Glomerular visceral epithelial cell (primary cell): ENCODE measurements around the gene PPP1R14C.

Experiments used
- DNase-seq: peaks from one replicate; pipeline ENCODE4 v3.0.0-alpha.2; 2016; ENCODE audit errors: extremely low spot score

Gene PPP1R14C

DNA sequence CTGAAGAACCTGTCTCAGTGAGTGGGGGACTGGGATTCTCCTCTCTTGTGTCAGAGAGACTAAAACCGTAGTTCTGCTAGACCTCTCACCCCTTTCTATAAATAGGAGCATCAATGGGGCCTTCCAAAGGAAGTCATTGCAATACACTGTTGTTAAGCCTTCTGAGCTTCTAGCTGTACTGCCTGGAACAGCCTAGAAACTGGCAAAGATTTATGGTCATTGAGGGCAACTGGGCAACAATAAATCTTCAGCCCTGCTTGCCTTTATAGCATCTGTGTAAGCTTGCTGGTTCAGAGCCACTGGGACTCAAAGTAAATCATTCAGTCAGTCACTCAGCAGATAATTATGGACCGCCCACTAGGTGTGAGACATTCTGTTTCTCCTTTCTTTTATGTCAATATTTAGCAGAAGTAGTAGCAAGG, 53.2 kb downstream of the PPP1R14C start:
- no peak for DNase-seq

DNA sequence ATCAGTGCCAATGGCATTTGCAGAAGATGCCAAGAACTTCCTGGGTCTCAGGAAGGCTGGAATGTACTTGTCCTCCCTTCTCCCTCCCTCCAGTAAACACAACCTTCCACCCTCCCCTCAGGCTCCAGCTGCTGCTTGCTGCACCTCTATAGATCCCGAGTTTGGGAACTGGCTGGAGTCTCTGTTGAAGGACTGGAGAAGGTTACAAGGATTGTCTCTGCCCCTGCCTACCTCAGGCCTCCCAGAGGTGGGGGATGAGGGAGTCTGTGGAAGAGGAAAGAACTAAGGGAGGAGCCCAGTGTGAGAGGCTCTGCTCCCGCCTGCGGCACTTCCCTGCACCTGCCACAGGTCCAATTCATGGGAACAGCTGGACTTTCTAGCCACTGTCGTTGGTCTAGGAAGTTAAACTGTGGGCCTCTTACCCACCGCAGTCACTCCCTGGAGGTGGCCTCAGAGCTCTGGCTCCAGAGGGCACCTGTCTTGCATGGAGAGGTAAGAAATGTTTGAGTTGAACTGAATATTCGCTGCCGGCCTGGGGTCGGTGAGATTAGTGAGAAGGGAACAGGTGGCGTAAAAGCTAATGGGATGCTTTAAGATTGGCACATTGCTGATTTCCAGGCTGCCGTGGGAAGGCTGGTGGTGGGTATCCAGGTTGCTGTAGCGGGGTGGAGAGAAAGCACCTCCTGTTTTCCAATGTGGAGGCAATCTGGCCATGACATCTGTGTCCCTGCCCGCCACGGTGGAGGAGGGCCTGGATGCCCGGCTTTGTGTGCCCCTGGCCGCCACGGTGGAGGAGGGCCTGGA, 54.3 kb downstream of the PPP1R14C start:
- DNase-seq, result no peak

DNA sequence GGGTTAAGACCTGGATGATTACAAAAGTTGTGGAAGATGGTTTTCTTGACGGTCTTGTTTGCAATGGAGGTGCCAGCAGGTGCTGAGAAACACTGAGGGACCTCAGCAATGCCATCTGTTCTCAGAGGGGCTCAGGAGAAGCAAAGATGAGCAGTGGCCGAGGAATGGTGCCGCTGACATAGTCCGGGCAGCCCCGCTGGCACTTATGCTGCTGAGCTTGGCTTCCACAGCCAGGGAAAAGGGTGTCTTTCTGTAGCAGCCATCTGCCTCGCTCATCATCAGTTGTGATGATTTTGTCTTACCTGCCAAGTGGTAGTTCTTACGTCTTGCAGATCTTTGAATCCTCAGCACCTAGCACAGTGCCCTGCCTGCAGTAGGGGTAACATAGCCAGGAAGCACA, 55.7 kb downstream of the PPP1R14C start:
- DNase-seq, result no peak

DNA sequence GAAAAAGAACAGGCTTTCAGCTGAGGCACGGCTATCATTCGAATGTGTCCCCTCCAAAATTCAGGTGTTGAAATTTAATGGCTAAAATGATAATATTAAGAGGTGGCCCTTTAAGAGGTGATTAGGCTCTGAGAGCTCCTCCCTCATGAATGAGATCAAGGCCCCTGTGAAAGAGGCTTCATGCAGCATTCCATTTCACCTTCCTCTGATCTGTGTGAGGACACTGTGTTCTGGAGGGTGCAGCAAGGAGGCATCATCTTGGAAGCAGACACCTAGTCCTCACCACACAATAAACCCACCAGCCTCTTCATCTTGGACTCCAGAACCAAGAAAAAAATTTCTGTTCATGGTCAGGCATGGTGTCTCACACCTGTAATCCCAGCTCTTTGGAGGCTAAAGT, 56.4 kb downstream of the PPP1R14C start:
- no peak for DNase-seq

DNA sequence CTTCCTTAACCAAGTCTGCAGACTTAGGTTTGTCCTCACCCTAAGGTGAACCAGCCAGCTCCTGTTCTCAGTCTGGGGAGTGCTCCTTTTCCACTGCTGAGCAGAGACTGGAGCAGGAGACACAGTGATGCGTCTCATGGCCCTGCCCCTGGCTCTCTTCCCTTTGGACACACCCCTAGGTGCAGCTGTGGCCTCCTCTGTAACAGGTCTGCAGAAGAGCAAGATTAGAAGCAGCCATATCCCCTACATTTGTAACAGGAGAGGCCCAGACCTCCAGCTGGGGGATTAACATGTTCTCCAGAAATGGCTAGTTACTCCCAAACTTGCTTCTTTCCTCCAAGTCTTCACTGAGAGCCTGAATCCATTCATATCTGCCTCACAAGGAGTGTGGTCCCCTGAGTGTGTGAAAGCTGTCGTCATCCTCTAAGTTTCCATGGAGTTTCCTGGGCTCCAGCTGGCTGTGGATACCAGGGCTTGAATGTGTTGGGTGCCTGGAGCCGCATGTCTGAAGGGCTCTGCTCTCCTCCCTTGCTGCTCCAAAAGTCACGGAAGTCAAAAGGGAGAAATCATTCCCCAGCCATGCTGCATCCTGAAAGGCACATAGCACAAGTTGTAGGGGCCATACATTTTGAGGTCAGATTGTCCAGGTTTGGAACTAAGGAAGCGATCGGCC, 57.7 kb downstream of the PPP1R14C start:
- DNase-seq, result no peak

DNA sequence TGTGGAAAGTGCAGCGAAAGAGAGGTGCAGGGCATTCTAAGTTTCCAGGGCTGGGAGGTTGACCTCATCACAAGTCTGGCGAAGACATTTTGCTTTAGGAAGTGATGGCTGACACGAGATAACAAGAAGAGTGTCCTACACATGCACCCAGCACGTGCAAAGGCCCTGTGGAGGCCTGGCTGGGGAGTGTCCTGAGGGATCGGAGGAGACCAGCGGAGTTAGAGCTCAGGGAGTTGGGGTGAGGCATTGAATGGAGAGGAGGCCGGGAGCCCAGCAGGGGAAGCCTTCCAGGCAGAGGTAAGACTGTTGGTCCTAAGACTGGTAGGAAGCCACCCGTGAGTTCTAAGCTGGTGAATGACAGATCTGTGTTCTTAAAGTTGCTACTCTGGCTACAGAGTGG, 58.4 kb downstream of the PPP1R14C start:
- DNase-seq, result no peak

DNA sequence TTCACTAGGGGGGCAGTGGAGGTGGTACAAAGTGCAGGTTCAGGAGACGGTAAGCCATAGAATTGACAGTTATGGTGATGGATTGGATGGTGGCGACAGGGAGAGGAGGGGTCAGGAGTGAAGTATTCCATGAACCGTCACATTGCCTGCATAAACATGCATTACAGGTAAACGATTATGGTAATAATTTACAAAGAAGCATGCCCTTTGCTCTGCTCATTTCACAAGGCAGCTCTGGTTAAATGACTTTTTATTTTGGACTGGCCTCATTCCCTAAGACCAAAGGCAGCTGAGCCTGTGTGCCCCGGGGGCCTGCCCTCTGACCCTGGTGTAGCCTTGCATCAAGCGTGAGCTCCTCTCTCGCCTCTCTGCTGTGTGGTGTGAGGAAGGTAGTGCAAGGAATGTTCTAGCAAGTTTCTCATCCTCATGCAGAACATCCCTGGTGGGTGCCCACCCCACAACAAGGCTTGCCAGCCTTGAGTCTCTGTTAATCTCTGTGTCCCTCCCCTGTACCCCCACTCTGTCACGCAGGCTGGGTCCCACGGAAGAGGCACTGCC, 59.0 kb downstream of the PPP1R14C start:
- DNase-seq, result no peak

DNA sequence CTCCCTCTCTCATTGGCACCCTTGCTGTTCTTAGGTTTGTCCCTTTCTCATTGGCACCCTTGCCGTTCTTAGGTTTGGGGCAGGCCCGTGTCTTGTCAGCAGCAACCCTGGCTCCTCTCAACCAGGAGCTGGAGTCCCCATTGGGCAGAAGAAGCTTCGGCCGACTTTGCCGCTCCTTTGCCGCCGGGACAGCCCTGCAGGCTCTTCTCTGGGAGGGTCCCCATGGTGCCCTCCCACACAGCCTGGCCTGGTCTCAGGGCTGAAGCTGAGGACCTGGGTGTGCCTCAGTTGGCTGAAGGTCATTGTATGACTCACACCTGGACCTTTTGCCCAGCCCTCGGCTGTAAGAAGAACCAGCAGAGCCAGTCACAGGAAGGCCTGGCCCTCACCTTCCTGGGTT, 59.6 kb downstream of the PPP1R14C start:
- no peak for DNase-seq

DNA sequence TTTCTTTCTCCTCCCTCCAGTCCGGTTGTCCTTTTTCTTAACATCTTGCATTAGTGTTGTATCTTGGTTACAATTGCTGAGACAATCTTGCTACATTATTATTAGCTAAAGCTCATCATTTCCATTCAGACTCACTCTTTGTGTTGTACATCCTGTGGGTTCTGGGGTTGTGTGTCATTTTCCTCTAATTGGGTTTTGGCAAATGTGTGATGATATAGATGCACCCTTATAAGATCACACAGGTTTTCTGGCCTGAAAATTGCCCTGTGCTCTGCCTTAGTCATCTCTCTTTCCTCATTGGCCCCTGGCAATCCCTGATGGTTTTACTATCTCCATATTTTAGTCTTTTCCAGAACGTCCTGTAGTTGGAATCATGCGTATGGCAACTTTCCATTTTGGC, 60.1 kb downstream of the PPP1R14C start:
- DNase-seq, result no peak

DNA sequence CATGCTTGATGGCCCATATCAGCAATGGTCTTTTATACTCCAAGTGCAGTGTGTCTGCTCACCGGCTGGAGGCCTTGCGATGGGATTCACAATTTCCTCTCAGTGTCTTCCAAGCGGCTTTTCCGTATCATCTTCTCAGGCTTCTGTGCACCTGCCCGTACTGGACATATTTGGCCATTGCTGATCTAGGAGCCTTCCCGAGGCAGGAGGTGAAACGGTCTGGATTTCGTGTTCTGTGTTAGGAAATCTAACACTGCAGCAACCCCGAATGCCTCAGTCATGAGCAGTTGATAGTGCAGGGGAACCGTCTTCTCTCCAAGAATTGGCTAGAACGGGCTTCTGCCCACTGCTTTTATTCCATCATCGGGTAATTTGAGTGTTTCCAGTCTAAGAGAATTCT, 60.5 kb downstream of the PPP1R14C start:
- DNase-seq, result no peak

DNA sequence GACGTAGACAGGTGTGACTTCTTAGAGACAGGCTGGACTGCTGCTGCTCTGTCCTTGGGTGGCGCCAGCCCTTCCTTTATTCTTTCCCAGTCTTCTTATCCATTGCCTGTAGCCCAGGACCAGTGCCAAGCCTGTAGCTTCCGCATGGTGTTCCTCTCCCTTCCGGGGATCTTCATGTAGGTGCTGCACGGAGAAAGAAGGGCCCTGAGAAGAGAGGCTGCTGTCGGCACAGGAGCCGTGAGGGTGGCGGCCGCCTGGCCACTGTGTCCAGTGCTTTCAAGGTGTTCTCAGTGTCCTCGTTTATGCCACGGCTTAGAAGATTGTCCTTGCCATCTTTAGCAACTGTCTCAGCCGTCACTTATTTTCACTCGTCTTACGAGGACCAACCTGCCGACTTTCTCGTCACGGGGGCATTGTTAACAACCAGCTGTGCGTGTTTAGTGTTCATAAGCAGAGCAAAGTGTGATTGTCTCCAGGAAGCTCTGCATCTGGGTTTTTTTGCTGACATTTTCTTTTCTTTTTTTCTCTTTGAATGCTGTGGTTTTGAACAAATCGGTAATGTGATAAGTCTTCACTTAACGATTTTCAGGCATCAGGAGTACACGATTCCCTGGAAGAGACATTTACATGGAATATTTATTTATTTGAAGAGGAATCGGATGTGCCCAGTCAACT, 61.2 kb downstream of the PPP1R14C start:
- DNase-seq, result no peak

DNA sequence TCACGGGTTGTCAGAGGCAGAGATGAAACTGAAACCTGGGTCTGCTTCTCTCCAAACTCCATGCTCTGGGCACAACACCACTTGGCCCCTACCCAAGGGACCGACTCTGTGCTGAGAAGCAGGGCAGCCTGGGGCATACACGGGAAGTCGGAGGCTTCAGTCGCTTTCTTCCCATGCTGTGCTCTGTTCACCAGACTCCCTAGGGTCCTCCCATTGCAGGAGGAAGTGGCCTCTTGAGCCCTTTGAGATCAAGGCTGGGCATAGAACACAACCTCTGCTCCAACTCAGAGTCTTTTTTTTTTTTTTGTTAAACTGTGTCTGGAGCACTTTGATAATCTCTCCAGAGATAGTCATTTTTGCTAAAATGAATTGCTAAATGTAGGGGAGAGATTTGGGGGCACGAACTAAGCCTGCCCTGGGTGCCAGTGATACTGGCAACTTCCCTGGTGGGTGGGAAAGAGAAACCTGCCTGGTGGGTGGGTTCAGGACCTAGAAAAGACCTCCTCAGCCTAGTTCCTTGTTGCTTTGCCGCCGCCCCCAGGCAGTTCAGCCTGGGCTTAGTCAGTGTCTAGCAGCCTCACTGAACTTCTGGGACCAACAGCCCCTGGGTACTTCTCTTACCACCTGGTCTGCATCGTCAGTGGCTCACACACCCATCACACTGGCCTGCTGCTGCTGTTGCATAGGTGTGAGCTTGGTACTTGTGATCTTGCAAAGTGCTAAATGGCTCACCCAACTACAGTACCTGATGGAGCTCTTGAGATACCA, 62.0 kb downstream of the PPP1R14C start:
- DNase-seq, result no peak

DNA sequence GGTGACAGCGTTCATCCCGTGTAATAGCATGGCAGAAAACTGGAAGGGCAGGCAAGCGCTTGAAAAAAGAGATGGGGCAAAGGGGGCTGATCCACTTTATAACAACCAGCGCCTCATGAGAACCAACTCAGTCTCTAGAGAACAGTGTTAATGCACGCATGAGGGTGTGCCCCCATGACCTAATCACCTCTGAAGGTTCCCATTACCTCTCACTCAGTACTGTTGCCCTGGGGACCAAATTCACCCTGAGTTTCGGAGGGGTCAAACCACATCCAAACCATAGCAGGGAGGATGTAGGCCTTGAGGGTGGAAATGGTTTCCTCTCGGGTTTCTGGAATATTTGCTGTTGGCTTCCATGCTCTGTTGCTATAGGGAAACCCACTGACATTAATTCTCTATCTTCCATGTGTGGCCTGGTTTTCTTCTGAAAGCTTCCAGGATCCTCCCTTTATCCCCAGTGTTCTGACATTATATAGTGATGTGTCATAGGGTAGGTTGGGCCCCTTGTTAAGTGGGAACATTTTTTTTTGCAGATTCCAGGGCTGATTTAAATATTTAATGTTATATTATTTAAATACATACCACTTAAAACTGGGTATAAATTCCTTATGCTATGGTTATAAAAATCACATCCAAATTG, 65.2 kb downstream of the PPP1R14C start:
- DNase-seq, result peak; percentile 26

DNA sequence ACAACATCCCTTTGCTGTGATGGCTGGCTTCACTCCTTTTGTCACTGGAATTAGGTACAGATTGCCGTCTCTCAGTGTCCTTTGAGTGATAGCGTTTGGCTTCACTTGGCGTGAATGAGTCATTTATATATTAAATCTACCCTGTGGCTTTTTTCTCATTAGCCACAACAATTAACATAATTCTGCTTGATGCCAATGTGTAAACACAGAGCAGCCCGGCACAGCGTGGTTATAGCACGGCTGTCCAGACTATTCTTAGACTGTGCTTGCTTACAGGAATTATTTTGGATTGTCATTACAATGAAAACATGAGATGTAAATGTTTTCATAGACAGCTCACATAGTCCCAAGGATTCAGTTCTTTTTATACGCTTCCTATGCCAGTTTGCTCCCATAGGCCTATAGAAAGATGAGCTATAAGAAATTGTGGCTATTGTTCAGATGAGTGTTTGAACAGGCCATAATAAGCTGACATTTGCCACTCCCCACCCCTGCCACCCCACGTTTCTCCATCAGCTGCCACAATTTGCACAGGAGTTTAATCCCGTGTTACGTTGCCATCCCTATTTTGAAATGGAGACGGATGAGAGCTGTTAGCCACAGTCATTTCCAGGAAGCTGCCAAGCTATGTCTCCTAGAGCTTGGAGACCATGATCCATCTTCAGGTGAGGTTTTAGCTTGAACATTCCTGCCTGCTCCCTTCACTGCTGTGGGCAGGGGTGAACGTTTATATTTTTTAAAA, 65.9 kb downstream of the PPP1R14C start:
- DNase-seq, result no peak

DNA sequence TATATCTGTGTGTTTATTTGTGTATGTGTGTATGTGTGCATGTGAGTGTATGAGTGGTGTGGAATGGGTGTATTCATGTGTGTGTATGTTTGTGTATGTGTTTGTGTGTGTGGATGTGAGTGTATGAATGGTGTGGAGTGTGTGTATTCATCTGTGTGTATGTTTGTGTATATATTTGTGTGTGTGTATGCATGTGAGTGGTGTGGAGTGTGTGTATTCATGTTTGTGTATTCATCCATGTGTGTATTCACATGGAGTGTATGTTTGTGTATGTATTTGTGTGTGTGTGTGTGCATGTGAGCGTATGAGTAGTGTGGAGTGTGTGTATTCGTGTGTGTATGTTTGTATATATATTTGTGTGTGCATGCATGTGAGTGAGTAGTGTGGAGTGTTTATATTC, 66.6 kb downstream of the PPP1R14C start:
- no peak for DNase-seq

DNA sequence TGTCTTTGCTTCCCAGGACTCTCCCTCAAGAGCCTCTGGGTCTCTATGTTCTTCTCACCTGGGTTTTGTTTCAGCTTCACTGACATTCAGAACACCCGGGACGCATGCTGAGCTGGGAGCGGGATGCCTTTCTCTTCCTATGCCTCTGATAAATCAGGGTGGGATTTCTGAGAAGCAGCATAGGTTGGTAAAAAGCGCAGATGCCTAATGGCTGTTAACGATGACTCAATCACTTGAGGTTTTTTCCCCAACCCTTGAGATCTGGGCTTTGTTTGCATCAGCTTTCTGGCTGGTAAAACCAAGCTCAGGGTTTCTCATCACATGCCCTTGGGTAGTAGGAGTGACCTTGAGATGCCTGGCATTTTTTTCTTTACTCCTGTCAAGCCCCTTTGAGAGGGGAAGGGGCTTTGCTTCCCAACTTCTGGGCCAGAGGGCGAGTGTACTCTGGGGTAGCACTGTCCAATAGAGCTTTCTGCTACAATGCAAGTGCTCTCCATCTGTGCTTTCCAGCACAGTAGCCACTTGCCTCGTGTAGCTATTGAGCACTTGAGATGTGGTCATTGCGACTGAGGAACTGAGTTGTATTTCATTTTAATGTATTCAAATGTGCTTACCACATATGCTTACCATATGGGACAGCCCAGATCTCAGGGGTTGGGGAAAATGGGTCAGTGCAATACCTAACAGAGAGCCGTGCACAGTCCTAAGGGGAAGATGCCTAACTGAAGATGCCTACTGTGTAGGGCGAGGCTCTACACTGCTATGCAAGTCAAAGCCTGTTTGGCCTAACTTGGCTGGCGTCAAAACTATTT, 69.1 kb downstream of the PPP1R14C start:
- peak; percentile 13 for DNase-seq

DNA sequence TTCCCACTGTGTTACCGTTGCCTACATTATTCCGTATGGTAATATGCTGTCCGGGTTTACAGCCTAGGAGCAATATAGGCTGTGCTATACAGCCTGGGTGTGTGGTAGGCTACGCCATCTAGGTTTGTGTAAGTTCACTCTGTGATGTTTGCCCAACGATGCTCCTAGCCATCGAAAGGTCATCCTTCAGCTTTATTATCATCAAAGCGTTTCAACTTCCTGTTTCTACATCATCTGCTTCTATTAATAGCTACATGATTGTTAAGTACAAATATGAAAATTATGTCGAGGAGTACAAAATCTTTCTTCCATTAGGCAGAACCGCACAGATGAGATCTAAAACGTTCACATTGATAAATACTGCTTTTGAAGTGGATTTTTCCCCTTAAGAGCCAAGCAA, 69.9 kb downstream of the PPP1R14C start:
- no peak for DNase-seq

DNA sequence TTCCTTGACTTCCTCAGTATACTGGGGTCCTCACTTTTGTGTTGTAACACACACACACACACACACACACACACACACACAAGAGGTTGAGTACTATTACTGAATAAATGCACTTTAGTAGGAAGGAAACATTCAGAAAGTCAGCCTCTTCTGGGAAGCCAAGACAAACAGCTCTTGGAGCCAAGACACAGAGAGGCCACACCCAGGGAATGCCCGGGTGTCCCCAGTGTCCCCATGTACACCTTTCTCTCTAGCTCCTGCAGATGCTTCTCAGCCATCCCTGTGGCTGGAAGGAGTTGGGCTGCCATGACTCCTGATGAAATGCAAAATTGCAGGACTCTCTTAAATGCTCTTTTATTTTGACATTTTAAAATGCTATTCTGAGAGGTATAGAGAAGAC, 70.5 kb downstream of the PPP1R14C start:
- no peak for DNase-seq

DNA sequence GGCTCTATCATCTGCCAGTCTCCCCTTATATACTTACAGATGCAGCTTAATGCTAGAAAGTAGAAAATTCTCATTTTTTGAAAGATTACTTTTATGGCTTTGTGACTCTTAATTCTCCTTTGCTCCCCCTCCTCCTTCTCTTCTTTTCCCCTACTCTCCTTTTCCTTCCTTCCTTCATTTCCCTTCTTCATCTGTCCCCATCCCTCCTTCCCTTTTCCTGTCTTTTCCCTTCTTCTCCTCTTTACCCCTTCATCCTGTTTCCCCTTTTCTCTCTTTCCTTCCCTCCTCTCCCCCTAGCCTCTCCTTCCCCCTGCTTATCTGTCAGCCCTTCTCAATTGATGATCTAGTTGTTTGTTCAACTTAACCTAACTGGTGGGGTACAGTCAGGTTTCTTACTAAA, 71.5 kb downstream of the PPP1R14C start:
- DNase-seq, result no peak
